Progenitor cell of endocrine pancreas (in vitro differentiated cells): ENCODE results near the gene DOCK4. TPM values are rescaled to one million over a fixed set of nuclear protein-coding genes. Genes with fewer than 3 reads are reported as not detected.

Source experiments
- DNase-seq: peaks from one replicate; pipeline ENCODE4 v3.0.0; 2021; ENCODE audit warnings: low spot score; ENCODE audit not compliant: unreplicated experiment
- H3K27ac Mint-ChIP-seq: 2 replicates; pipeline ENCODE4 v1.8.0; 2021; ENCODE audit warnings: mild to moderate bottlenecking, moderate library complexity, mixed read lengths
- H3K27me3 Mint-ChIP-seq: 2 replicates; pipeline ENCODE4 v1.8.0; 2021; ENCODE audit warnings: mixed read lengths
- H3K36me3 Mint-ChIP-seq: 2 replicates; pipeline ENCODE4 v1.8.0; 2022; ENCODE audit warnings: mixed read lengths; ENCODE audit not compliant: insufficient read depth
- H3K4me1 Mint-ChIP-seq: 2 replicates; pipeline ENCODE4 v1.8.0; 2021; ENCODE audit warnings: low read depth, mixed read lengths
- H3K4me3 Mint-ChIP-seq: 2 replicates; pipeline ENCODE4 v1.8.0; 2021; ENCODE audit warnings: low read depth, mild to moderate bottlenecking, moderate library complexity, mixed read lengths
- H3K9me3 Mint-ChIP-seq: 2 replicates; pipeline ENCODE4 v1.8.0; 2021; ENCODE audit warnings: low read depth, mixed read lengths
- total RNA-seq: library from RNA; stranded (reverse); gene quantifications from 2 replicates; pipeline ENCODE4 v1.2.1, GENCODE V29; 2021
- TF ChIP-seq, protein P1 (sequence below): fragments of 200-600 bp; sonication (generic); IDR thresholded peaks from one replicate; pipeline ENCODE4 v1.5.0; 2021; ENCODE audit warnings: antibody characterized with exemption, mild to moderate bottlenecking; ENCODE audit not compliant: unreplicated experiment

Gene DOCK4
- total RNA-seq, 1 donor from 2014 or later: 28.8 TPM

DNA sequence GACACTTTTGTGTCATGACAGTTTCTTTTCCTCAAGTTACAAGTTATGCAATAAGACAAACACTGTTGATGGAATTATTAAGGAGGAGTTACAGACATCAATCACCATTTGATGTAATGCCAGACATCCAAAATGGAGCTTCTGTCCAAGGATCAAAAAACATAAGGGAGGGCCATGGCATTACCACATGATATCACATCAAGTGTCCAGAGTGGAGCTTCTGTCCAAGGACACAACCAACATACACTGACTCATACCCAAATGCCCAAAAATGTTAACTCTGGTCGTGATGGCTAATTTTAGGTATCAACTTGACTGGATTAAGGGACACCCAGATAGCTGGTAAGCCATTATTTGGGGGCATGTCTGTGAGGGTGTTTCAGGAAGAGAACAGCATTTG lies 140.4 kb downstream of the DOCK4 start:
- H3K27me3 Mint-ChIP-seq: no peaks in the 10 kb centered on the region
- no peak for DNase-seq
- H3K27ac Mint-ChIP-seq: no peak overlapping the region
- H3K4me1 Mint-ChIP-seq: peaks cover 13% of the 10 kb centered on the region
- H3K36me3 Mint-ChIP-seq: no peaks in the 10 kb centered on the region
- no peaks in the 10 kb centered on the region for H3K9me3 Mint-ChIP-seq
- TF ChIP-seq, protein P1, sequence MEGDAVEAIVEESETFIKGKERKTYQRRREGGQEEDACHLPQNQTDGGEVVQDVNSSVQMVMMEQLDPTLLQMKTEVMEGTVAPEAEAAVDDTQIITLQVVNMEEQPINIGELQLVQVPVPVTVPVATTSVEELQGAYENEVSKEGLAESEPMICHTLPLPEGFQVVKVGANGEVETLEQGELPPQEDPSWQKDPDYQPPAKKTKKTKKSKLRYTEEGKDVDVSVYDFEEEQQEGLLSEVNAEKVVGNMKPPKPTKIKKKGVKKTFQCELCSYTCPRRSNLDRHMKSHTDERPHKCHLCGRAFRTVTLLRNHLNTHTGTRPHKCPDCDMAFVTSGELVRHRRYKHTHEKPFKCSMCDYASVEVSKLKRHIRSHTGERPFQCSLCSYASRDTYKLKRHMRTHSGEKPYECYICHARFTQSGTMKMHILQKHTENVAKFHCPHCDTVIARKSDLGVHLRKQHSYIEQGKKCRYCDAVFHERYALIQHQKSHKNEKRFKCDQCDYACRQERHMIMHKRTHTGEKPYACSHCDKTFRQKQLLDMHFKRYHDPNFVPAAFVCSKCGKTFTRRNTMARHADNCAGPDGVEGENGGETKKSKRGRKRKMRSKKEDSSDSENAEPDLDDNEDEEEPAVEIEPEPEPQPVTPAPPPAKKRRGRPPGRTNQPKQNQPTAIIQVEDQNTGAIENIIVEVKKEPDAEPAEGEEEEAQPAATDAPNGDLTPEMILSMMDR: no peak
- no peak overlapping the region for H3K4me3 Mint-ChIP-seq

DNA sequence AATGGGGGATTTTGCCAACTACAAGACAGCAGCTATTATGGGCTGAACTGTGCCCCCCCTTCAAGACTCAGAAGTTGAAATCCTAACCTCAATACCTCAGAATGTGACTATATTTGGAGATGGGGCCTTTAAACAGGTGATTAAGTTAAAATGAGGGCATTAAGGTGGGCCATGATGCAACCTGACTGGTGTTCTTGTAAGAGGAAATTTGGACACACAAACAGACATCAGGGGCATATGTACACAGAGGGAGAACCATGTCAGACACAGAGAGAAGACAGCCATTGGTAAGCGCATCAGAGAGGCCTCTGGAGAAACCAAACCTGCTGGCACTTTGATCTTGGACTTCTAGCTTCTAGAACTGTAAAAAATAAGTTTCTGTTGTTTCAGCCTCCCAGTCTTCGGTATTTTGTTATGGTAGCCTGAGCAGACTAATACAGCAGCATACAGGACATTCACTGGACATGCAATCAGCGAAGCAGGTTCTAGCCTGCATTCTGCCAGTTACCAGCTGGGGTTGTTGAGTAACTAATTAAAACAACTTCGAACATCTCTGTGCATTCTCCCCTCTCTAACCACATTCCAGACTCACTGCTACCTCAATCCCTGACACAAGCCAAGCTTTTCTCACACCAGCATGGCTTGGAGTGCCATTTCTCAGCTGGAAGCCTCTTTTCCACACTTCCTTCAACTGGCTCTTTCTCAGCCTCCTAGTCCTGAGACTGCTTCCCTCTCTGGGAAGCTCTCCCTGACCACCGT lies 141.4 kb downstream of the DOCK4 start:
- Mint-ChIP-seq H3K4me3 (no peak overlapping the region), H3K27ac (no peak overlapping the region), H3K27me3 (no peaks in the 10 kb centered on the region), H3K4me1 (peaks cover 11% of the 10 kb centered on the region), H3K36me3 (no peaks in the 10 kb centered on the region), H3K9me3 (no peaks in the 10 kb centered on the region)
- no peak for DNase-seq
- TF ChIP-seq, protein P1: no peak

DNA sequence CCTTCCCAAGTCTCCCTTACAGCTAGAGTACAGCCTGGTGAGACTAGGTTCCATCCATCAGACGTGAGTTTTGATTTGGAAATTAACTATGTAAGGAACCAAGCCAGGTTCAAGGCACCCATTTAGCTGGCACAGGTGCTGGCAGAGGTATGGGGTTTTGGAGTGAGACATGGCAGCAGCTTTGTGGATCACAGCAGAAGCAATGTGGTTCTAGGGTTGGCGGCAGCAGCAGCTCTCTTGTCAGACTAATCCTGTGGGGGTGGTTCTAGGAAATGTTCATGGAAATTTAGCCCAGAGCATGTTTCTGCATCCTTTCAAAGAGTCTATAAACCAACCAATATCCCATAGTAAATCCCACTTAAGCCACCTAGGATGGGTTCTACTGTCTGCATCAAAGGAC lies 142.2 kb downstream of the DOCK4 start:
- peaks cover 3% of the 10 kb centered on the region for H3K9me3 Mint-ChIP-seq
- peaks cover 17% of the 10 kb centered on the region for H3K4me1 Mint-ChIP-seq
- no peaks in the 10 kb centered on the region for H3K27me3 Mint-ChIP-seq
- no peak for DNase-seq
- no peak overlapping the region for H3K27ac Mint-ChIP-seq
- TF ChIP-seq, protein P1: no peak
- no peaks in the 10 kb centered on the region for H3K36me3 Mint-ChIP-seq
- H3K4me3 Mint-ChIP-seq: no peak overlapping the region

DNA sequence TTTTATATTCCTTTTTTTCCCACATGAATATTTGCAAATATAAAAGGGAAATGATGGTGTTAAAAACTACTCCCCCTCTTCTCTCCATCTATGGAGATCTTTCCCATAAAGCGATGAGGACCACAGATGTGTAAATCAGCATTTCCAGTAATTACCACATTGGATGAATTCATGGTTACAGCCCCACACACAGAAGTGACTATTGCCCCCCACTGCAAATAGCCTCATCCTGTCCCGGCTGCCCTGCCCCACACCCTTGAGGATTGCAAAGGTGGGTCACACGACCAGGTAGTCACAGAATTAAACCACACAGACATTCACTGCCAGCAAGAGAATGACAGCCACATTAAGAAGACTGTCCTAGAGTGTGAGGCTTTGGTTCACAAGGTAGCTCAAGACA lies 145.1 kb downstream of the DOCK4 start:
- Mint-ChIP-seq H3K36me3 (no peaks in the 10 kb centered on the region), H3K27ac (no peak overlapping the region), H3K4me1 (peaks cover 17% of the 10 kb centered on the region), H3K4me3 (no peak overlapping the region), H3K9me3 (peaks cover 3% of the 10 kb centered on the region), H3K27me3 (no peaks in the 10 kb centered on the region)
- TF ChIP-seq, protein P1: no peak
- no peak for DNase-seq

DNA sequence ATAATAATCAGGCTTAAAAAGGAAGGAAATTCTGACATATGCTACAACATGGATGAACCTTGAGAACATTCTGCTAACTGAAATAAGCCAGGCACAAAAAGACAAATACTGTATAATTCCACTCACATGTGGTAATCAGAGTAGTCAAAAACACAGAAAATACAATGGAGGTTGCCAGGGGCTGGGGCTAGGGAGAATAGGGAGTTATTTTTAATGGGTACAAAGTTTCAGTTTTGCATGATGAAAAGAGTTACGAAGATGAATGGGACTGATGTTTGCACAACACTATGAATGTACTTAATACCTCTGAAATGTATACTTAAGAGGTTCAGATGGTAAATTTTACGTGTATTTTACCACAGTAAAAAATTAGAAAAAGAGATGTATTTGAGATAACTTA lies 145.6 kb downstream of the DOCK4 start:
- Mint-ChIP-seq H3K4me3 (no peak overlapping the region), H3K4me1 (peaks cover 20% of the 10 kb centered on the region), H3K27ac (no peak overlapping the region), H3K9me3 (peaks cover 3% of the 10 kb centered on the region), H3K36me3 (no peaks in the 10 kb centered on the region), H3K27me3 (no peaks in the 10 kb centered on the region)
- DNase-seq: no peak
- TF ChIP-seq, protein P1: no peak
